WTC11 (cell line): ENCODE data around the gene TNPO3.

Experiments
- ATF3 ChIP-seq: sonication (generic); formaldehyde crosslinking; conservative IDR thresholded peaks from 2 replicates; pipeline ENCODE4 v1.8.1; 2022; ENCODE audit warnings: mild to moderate bottlenecking, missing genetic modification reagents
- CTCF ChIP-seq: fragments of 200-600 bp; IDR thresholded peaks from 2 replicates; pipeline ENCODE4 v1.8.0; 2022; ENCODE audit warnings: antibody characterized with exemption
- HMGXB4 ChIP-seq: sonication (generic); formaldehyde crosslinking; IDR thresholded peaks from 2 replicates; pipeline ENCODE4 v1.8.1; 2023; ENCODE audit warnings: mild to moderate bottlenecking, moderate library complexity, missing genetic modification reagents
- IRF1 ChIP-seq: sonication (generic); formaldehyde crosslinking; IDR thresholded peaks from 2 replicates; pipeline ENCODE4 v1.8.0; 2023; ENCODE audit warnings: missing genetic modification reagents

- TF ChIP-seq HMGXB4 (CRISPR knock-in tag), result no peak
- no peak for TF ChIP-seq ATF3 (CRISPR knock-in tag)
- TF ChIP-seq IRF1 (CRISPR knock-in tag), result no peak
- no peak for TF ChIP-seq CTCF
Measured at GRCh38 chr7:129078455-129078854, 23.5 kb upstream of the TNPO3 start.
